Keratinocyte (primary cell): ENCODE data around the gene ETFA. TPM values are rescaled to one million over a fixed set of nuclear protein-coding genes. Genes with fewer than 3 reads are reported as not detected.

Experiments
- DNase-seq: peaks from one replicate; pipeline ENCODE4 v3.0.0-alpha.2; 2011; ENCODE audit warnings: low read depth, missing footprints, low spot score
- FAIRE-seq: peaks from 2 replicates; lab custom pipeline; 2011; peaks lifted over from hg19 to GRCh38; lab: Jason Lieb, UNC
- H2AFZ ChIP-seq: 2 replicates; pipeline ENCODE4 v1.6.0; 2012; ENCODE audit warnings: low read length, control low read depth, inconsistent platforms; ENCODE audit not compliant: control insufficient read depth
- H3K27ac ChIP-seq: 2 replicates; pipeline ENCODE4 v1.5.1; 2011; ENCODE audit warnings: low read length; ENCODE audit not compliant: control insufficient read depth, insufficient read depth
- H3K27me3 ChIP-seq: 3 replicates; pipeline ENCODE4 v1.6.0; 2011; ENCODE audit warnings: low read length; ENCODE audit not compliant: control insufficient read depth, insufficient read depth; ENCODE audit errors: extremely low read depth
- H3K36me3 ChIP-seq, 2 experiments: 2 replicates in 1 of 2; 3 replicates in 1 of 2; pipeline ENCODE4 v1.5.1; 2011; ENCODE audit warnings: low read length in 2 of 2, mild to moderate bottlenecking in 1 of 2; ENCODE audit not compliant: control insufficient read depth in 2 of 2, insufficient read depth in 2 of 2; ENCODE audit errors: extremely low read depth in 1 of 2
- H3K4me1 ChIP-seq: 3 replicates; pipeline ENCODE4 v1.5.1; 2011; ENCODE audit warnings: low read length; ENCODE audit not compliant: control insufficient read depth, insufficient read depth; ENCODE audit errors: extremely low read depth
- H3K4me2 ChIP-seq: 3 replicates; pipeline ENCODE4 v1.6.0; 2011; ENCODE audit warnings: low read depth, low read length; ENCODE audit not compliant: control insufficient read depth, insufficient read depth; ENCODE audit errors: extremely low read depth
- H3K4me3 ChIP-seq, 3 experiments: fragments of 200-600 bp in 1 of 3; sonication (generic) in 1 of 3; 2 replicates in 2 of 3; 3 replicates in 1 of 3; pipeline ENCODE4 v1.5.1; 2011 to 2016; ENCODE audit warnings: low read length in 3 of 3, mild to moderate bottlenecking in 3 of 3, control low read depth in 2 of 3, inconsistent platforms in 1 of 3, low read depth in 1 of 3, mixed read lengths in 1 of 3, mixed run types in 1 of 3, moderate library complexity in 1 of 3; ENCODE audit not compliant: control insufficient read depth in 2 of 3, insufficient read depth in 2 of 3; ENCODE audit errors: extremely low read depth in 1 of 3
- H3K79me2 ChIP-seq: 2 replicates; pipeline ENCODE4 v1.6.0; 2012; ENCODE audit warnings: low read length; ENCODE audit not compliant: control insufficient read depth, insufficient read depth
- H3K9ac ChIP-seq: 3 replicates; pipeline ENCODE4 v1.6.0; 2011; ENCODE audit warnings: low read length; ENCODE audit not compliant: control insufficient read depth, insufficient read depth; ENCODE audit errors: extremely low read depth
- H3K9me1 ChIP-seq: 3 replicates; pipeline ENCODE4 v1.6.0; 2011; ENCODE audit warnings: low read length; ENCODE audit not compliant: control insufficient read depth, insufficient read depth; ENCODE audit errors: extremely low read depth
- H3K9me3 ChIP-seq: 2 replicates; pipeline ENCODE4 v1.5.1; 2012; ENCODE audit warnings: low read depth, low read length; ENCODE audit not compliant: control insufficient read depth
- H4K20me1 ChIP-seq: 3 replicates; pipeline ENCODE4 v1.6.0; 2011; ENCODE audit warnings: low read length; ENCODE audit not compliant: control insufficient read depth, insufficient read depth; ENCODE audit errors: extremely low read depth
- EZH2 ChIP-seq: IDR thresholded peaks from one replicate; pipeline ENCODE4 v1.6.1; 2012; ENCODE audit warnings: inconsistent platforms, mild to moderate bottlenecking, low read length, moderate library complexity
- dilution Hi-C: fragments of 300-500 bp; cut with MboI; formaldehyde crosslinking; loops from one replicate; pipeline ENCODE4 v1.7.0; 2020; ENCODE audit warnings: low sequenced_read_pairs; ENCODE audit not compliant: extremely low pct_ligation_motif_present
- polyA plus RNA-seq, 5 experiments: library from polyadenylated mRNA; depleted of rRNA in 3 of 5; stranded (reverse) in 3 of 5; stranded (forward) in 1 of 5; unstranded in 1 of 5; fragments of >200 nt; gene quantifications; 1 replicate in 1 of 5; 2 replicates in 3 of 5; 3 replicates in 1 of 5; pipeline versions ENCODE4 v1.2.1 to v1.2.3, GENCODE V29; 2011 to 2012; ENCODE audit warnings: missing spikeins in 2 of 5, low read depth in 1 of 5, low replicate concordance in 1 of 5
- TF ChIP-seq, protein P1 (sequence below), 3 experiments: IDR thresholded peaks in 1 of 3; conservative IDR thresholded peaks in 1 of 3; optimal IDR thresholded peaks in 1 of 3; 2 replicates in 2 of 3; 3 replicates in 1 of 3; pipeline versions ENCODE3 to v1.5.1; 2011; ENCODE audit warnings: low read length in 3 of 3, mild to moderate bottlenecking in 3 of 3, moderate library complexity in 2 of 3, control low read depth in 1 of 3, inconsistent platforms in 1 of 3; ENCODE audit not compliant: insufficient read depth in 2 of 3; ENCODE audit errors: extremely low read depth in 1 of 3

Gene ETFA
- polyA plus RNA-seq, 1 donor (not counting 4 experiments of a cell fraction or from before 2014, with no cell fraction given): 230 TPM

DNA sequence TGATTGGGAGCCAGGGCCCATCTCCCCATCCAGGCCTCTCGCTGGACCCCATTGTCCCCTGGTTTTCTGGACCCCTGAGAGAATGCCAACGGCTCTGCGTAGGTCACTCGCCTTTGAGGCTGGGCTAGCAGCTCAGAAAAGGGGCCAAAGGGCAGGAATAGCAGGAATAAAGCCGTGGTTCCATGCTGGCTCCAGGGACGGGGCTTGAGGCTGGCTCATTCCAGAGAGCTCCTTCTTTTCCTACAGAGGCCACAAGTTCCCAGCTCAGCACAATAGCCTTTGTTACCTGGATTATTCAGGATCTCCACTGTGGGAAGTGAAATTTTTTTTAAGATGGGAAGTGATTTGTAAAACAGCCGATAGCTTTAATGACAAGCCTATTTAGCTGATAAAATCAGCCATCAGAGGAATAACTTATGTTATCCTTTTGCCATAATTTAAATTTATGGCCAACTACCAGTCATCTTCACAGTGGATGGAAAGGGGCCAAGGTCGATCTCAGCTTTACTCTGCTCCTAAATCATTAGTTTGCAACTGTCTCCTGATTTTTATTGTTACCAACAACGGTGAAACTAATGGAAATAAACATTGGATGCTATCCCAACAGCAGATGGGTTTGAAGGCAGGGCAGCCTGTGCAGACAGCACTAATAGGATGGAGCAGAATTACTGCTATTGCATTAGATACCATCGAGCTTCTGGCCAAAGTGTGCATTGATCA is 127.2 kb downstream of the ETFA start:
- Histone ChIP-seq H3K4me1 (peaks cover 5% of the 10 kb centered on the region), H3K36me3 (no peaks in the 10 kb centered on the region), H3K9me3 (no peaks in the 10 kb centered on the region), H3K79me2 (no peaks in the 10 kb centered on the region), H3K4me3 (no peak overlapping the region), H3K9ac (no peak overlapping the region), H3K27ac (no peak overlapping the region), H3K4me2 (no peak overlapping the region), H3K9me1 (no peaks in the 10 kb centered on the region), H2AFZ (no peak overlapping the region), H4K20me1 (no peaks in the 10 kb centered on the region), H3K27me3 (no peaks in the 10 kb centered on the region)
- dilution Hi-C loops: no loop called here
- FAIRE-seq (no peak), DNase-seq (no peak)
- no peak for TF ChIP-seq EZH2
- TF ChIP-seq, protein P1, sequence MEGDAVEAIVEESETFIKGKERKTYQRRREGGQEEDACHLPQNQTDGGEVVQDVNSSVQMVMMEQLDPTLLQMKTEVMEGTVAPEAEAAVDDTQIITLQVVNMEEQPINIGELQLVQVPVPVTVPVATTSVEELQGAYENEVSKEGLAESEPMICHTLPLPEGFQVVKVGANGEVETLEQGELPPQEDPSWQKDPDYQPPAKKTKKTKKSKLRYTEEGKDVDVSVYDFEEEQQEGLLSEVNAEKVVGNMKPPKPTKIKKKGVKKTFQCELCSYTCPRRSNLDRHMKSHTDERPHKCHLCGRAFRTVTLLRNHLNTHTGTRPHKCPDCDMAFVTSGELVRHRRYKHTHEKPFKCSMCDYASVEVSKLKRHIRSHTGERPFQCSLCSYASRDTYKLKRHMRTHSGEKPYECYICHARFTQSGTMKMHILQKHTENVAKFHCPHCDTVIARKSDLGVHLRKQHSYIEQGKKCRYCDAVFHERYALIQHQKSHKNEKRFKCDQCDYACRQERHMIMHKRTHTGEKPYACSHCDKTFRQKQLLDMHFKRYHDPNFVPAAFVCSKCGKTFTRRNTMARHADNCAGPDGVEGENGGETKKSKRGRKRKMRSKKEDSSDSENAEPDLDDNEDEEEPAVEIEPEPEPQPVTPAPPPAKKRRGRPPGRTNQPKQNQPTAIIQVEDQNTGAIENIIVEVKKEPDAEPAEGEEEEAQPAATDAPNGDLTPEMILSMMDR (optimal IDR thresholded peaks at IDR 0.05 in 1 of 3, IDR thresholded peaks at IDR 0.05 in 1 of 3, conservative IDR thresholded peaks at IDR 0.05 in 1 of 3; ENCODE audit: extremely low read depth in 1 of 3, insufficient read depth in 2 of 3, low read length in 3 of 3): no peak

DNA sequence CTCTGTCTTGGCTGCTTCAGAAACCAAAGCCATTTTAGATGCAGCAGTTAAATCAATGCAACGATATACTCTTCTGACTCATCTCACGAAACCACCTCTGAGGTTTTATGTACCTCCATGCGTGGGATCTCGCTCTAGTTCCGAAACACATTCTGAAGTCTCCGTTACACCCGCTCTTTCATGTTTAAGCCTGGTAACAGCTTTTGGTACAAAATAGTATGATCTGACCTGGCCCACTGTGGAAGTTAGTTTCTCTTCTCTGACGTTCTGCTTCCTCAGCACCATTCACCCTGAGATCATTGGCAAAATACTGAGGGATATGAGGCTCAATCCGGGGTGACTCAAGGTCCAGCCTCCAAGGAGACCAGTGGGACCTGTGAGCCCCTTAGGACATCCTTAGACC is 129.6 kb downstream of the ETFA start:
- no peaks in the 10 kb centered on the region for H3K36me3 ChIP-seq
- H4K20me1 ChIP-seq: no peaks in the 10 kb centered on the region
- H3K4me2 ChIP-seq: no peak overlapping the region
- H3K4me1 ChIP-seq: peaks cover 19% of the 10 kb centered on the region
- H3K79me2 ChIP-seq: no peaks in the 10 kb centered on the region
- TF ChIP-seq, protein P1 (optimal IDR thresholded peaks at IDR 0.05 in 1 of 3, IDR thresholded peaks at IDR 0.05 in 1 of 3, conservative IDR thresholded peaks at IDR 0.05 in 1 of 3; ENCODE audit: extremely low read depth in 1 of 3, insufficient read depth in 2 of 3, low read length in 3 of 3): no peak
- no peak for TF ChIP-seq EZH2
- no peak overlapping the region for H3K9ac ChIP-seq
- H3K4me3 ChIP-seq: no peak overlapping the region
- H2AFZ ChIP-seq: no peak overlapping the region
- H3K27ac ChIP-seq: no peak overlapping the region
- DNase-seq (no peak), FAIRE-seq (no peak)
- H3K27me3 ChIP-seq: no peaks in the 10 kb centered on the region
- H3K9me1 ChIP-seq: no peaks in the 10 kb centered on the region
- H3K9me3 ChIP-seq: peaks cover 2% of the 10 kb centered on the region
- dilution Hi-C loops: no loop called here
